ENCODE results near the gene TRABD2A. TPM values are rescaled to one million over a fixed set of nuclear protein-coding genes. Genes with fewer than 3 reads are reported as not detected.
A peak's percentile ranks its signal among the peaks of the same experiment; 100 is the strongest.

The TRABD2A gene
- total RNA-seq, 2 experiments from 2014 or later: 1.6 to 1.9 TPM

DNA sequence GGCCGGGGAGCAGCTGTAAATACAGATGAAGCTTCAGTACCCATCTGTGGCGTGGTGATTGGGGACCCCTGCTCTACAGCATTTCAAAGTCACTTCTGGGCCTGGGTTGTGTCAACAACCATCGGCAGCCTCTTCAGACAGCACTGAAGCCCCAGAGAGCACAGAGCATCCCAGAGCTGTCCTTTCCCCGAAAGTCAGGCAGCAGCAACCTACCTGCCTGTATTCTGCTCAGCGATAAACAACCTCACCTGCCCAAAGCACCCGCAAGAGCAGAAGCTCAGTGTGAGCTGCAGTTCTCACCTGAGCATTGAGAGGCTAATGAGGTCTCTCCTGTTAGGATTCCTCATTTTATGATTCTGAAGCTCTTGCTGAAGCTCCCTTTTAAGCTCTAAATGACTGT is 19.3 kb downstream of the TRABD2A start:
- Histone ChIP-seq H3K4me1 (ENCODE audit: insufficient read depth, low read length, poor library complexity, severe bottlenecking) (no peaks in the 10 kb centered on the region), H3K79me2 (ENCODE audit: insufficient read depth, low read depth, low read length) (no peaks in the 10 kb centered on the region)
- intact Hi-C loops (cut with micrococcal nuclease; ENCODE audit: unreplicated experiment): loop anchor here (10.0 kb wide), 1 partner anchor 227 kb away; no protein-coding TSS in a partner anchor

DNA sequence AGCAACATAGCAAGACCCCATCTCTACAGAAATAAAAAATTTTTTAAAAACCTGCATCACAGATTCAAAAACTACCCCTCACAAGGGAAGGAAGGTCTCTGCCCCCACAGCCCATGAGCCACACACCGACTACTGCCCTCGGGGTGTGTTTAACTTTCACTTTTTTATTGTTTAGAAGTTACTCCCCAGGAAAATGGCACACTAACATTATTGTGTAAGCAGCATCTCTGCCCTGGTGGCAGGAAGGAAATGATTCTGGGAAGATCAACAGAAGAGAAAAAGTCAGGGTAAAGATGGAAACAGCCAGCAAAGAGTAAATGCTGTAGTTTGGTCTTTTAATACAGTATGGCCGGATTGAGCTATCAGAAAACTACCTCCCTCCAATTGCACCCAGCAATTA is 21.9 kb downstream of the TRABD2A start:
- no peaks in the 10 kb centered on the region for H3K36me3 ChIP-seq (ENCODE audit: insufficient read depth, low read length)
- H3K4me1 ChIP-seq (ENCODE audit: insufficient read depth, low read length, poor library complexity, severe bottlenecking): no peaks in the 10 kb centered on the region
- no peak overlapping the region for H3K27ac ChIP-seq (ENCODE audit: low read depth, low read length, poor library complexity, severe bottlenecking)
- H3K79me2 ChIP-seq (ENCODE audit: insufficient read depth, low read depth, low read length): no peaks in the 10 kb centered on the region
- POLR2A ChIA-PET: interaction anchor here (1.1 to 1.3 kb wide), 2 partner anchors 57 to 181 kb away, joined by 3 read pairs; no protein-coding TSS in a partner anchor
- no peak for DNase-seq (ENCODE audit: low spot score)
- no peak for TF ChIP-seq EZH2phosphoT487 (IDR thresholded peaks at IDR 0.05; ENCODE audit: borderline replicate concordance, low read depth, low read length)
- no peak for TF ChIP-seq CTCF (conservative IDR thresholded peaks at IDR 0.05; ENCODE audit: low read length)
- H3K9me3 ChIP-seq (ENCODE audit: low read length): no peaks in the 10 kb centered on the region
- no peaks in the 10 kb centered on the region for H3K9me2 ChIP-seq (ENCODE audit: insufficient read depth, low read length)
- no peaks in the 10 kb centered on the region for H4K20me1 ChIP-seq (ENCODE audit: insufficient read depth, low read length)
- intact Hi-C loops (cut with micrococcal nuclease; ENCODE audit: unreplicated experiment): loop anchor here (1.0 kb wide), 2 partner anchors 118 to 364 kb away; no protein-coding TSS in a partner anchor
- no TSS peak for BruUV-seq (replicated peaks)
- CTCF ChIA-PET (ENCODE audit: unreplicated experiment): no interaction called here
- no peak overlapping the region for H3K4me3 ChIP-seq (ENCODE audit: low read depth, low read length, poor library complexity, severe bottlenecking)
- no peak overlapping the region for H3K4me2 ChIP-seq (ENCODE audit: low read length)
- H2AFZ ChIP-seq (ENCODE audit: low read length): no peak overlapping the region

More for the DNA sequence above, 19.3 kb downstream of the TRABD2A start:
- CTCF ChIA-PET (ENCODE audit: unreplicated experiment): no interaction called here
- Histone ChIP-seq H2AFZ (ENCODE audit: low read length) (no peak overlapping the region), H4K20me1 (ENCODE audit: insufficient read depth, low read length) (no peaks in the 10 kb centered on the region), H3K9me2 (ENCODE audit: insufficient read depth, low read length) (no peaks in the 10 kb centered on the region), H3K36me3 (ENCODE audit: insufficient read depth, low read length) (no peaks in the 10 kb centered on the region), H3K9me3 (ENCODE audit: low read length) (no peaks in the 10 kb centered on the region), H3K4me2 (ENCODE audit: low read length) (no peak overlapping the region), H3K27ac (ENCODE audit: low read depth, low read length, poor library complexity, severe bottlenecking) (no peak overlapping the region), H3K4me3 (ENCODE audit: low read depth, low read length, poor library complexity, severe bottlenecking) (no peak overlapping the region)
- no peak for DNase-seq (ENCODE audit: low spot score)
- TF ChIP-seq CTCF (conservative IDR thresholded peaks at IDR 0.05; ENCODE audit: low read length) (no peak), EZH2phosphoT487 (IDR thresholded peaks at IDR 0.05; ENCODE audit: borderline replicate concordance, low read depth, low read length) (no peak)
- POLR2A ChIA-PET: interaction anchor here (0.6 kb wide), 1 partner anchor 393 kb away, joined by 3 read pairs; no protein-coding TSS in a partner anchor
- no TSS peak for BruUV-seq (replicated peaks)

DNA sequence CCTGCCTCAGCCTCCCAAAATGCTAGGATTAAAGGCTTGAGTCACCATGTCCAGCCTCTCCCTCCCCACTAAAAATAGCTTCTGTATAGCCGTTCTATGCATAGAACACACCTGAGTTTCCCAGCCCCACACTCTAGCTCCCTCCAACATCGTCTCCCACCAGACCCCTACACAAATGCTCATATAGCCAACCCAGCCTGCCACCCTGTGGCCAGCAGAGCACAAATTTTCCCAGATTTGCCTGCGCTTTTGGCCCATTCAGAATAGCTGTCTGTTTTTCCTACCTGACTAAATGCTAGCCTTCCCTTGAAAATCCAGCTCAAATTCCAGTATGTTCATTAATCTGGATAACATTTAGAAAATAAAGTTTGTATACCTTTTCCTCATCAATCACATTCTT is 22.8 kb downstream of the TRABD2A start:
- Histone ChIP-seq H3K4me1 (ENCODE audit: insufficient read depth, low read length, poor library complexity, severe bottlenecking) (no peaks in the 10 kb centered on the region), H3K4me3 (ENCODE audit: low read depth, low read length, poor library complexity, severe bottlenecking) (no peak overlapping the region), H3K4me2 (ENCODE audit: low read length) (no peak overlapping the region), H3K9me3 (ENCODE audit: low read length) (peaks cover under 1% of the 10 kb centered on the region; the same call in 1 of the 2 replicates), H4K20me1 (ENCODE audit: insufficient read depth, low read length) (no peaks in the 10 kb centered on the region), H3K36me3 (ENCODE audit: insufficient read depth, low read length) (no peaks in the 10 kb centered on the region), H3K9me2 (ENCODE audit: insufficient read depth, low read length) (no peaks in the 10 kb centered on the region), H2AFZ (ENCODE audit: low read length) (no peak overlapping the region), H3K27ac (ENCODE audit: low read depth, low read length, poor library complexity, severe bottlenecking) (no peak overlapping the region), H3K79me2 (ENCODE audit: insufficient read depth, low read depth, low read length) (no peaks in the 10 kb centered on the region)
- BruUV-seq (replicated peaks): no TSS peak
- ChIA-PET POLR2A (interaction anchor here (0.9 to 1.7 kb wide), 6 partner anchors 31 to 150 kb away, joined by 3 to 5 read pairs (median 3); no protein-coding TSS in a partner anchor), CTCF (ENCODE audit: unreplicated experiment) (interaction anchor here (0.5 to 1.1 kb wide), 2 partner anchors 29 to 79 kb away, joined by 3 to 5 read pairs; no protein-coding TSS in a partner anchor)
- peak; percentile 33 for DNase-seq (ENCODE audit: low spot score)
- intact Hi-C loops (cut with micrococcal nuclease; ENCODE audit: unreplicated experiment): loop anchor here (1.0 kb wide), 2 partner anchors 117 to 363 kb away; no protein-coding TSS in a partner anchor
- TF ChIP-seq EZH2phosphoT487 (IDR thresholded peaks at IDR 0.05; ENCODE audit: borderline replicate concordance, low read depth, low read length): no peak
- TF ChIP-seq CTCF (conservative IDR thresholded peaks at IDR 0.05; ENCODE audit: low read length): peak; percentile 77
